GM21515 (cell line): ENCODE measurements around the gene CHRNA9.
"Not testable (repeated sequence)": the region's sequence is repeated elsewhere in the genome, so short reads cannot be mapped to it uniquely, and the experiment has no call there.

Experiments used
- ATAC-seq: cut with Tn5 transposase; IDR thresholded peaks from one replicate; pipeline ENCODE4 v1.9.1; 2021; ENCODE audit not compliant: unreplicated experiment

The CHRNA9 gene, protein sequence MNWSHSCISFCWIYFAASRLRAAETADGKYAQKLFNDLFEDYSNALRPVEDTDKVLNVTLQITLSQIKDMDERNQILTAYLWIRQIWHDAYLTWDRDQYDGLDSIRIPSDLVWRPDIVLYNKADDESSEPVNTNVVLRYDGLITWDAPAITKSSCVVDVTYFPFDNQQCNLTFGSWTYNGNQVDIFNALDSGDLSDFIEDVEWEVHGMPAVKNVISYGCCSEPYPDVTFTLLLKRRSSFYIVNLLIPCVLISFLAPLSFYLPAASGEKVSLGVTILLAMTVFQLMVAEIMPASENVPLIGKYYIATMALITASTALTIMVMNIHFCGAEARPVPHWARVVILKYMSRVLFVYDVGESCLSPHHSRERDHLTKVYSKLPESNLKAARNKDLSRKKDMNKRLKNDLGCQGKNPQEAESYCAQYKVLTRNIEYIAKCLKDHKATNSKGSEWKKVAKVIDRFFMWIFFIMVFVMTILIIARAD

DNA sequence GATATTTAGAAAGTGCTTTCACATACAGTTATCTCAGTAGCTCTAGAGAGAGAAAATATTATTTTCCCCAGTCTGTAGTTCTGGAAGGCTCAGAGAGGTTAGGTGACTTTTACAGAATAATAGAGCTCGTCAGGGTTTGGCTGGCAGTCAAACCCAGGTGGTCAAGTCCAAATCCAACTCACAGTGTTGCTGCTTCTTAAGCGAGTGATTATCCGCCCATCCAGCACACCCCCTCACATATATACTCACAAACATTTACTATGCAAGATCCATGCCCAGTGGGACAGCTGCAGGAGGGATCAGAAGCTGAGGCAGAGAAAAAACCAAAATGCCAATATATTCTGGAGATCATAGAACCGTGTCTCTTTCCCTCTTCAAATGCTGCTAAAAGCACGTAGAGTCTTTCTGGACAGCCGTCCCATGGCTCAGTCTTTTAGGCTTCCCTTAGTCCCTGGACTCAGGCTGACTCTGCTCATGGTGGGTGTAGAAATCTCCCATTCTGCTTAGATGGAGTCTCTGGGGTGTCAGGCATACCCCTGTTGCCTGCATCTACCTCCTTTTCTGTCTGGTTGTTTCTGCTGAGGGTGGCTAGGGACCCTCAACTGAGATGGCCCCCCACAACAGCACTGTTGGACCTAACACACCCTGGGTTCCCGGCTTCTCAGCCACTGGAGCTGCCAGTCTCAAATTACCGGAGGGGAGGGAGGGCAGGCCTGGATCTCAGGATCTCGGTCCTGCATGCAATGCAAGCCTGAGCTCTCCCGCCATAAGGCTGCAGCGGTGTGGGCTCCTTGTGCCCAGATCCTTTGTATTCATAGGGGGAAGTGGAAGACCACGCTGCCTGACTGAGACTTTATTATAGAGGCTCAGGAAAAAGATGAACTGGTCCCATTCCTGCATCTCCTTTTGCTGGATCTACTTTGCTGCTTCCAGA, at the start of gene CHRNA9:
CHRNA9 (plus strand) TSS at position 743 of the 934 bp plus-strand sequence; CDS start at position 878, 135 bp downstream.
- no peak for ATAC-seq

DNA sequence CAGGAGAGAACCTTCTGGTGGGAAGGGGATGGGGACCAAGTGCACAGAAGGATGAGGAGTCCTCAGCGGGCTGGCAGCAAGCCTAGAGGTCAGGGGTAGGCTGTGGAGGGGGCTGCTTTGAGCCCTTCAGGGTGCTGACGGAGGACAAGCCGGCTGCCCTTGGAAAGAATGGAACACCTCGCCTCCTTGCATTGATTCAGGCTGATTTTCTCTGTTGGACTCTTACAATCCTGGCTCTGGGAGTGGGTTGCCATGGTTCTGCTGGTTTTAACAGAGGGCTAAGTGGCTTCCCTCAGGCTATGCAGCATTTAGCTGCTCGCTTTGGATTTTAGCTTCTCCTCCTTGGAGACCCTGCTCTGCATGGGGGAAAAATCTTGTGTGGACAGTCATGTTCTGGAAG, 49.4 kb upstream of the CHRNA9 start:
- no peak for ATAC-seq

DNA sequence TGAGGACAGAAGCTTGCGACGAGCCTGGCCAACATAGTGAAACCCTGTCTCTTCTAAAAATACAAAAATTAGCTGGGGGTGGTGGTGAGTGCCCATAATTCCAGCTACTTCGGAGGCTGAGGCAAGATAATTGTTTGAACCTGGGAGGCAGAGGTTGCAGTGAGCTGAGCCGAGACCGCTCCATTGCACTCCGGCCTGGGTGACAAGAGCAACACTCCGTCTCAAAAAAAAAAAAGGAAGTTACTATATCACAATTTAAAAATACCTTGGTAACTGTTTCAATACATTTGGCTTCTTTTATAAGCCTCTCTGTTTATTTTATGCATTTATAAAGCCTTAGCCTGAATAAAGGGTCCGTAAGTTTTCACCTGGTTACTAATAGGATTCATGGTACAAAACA, 46.6 kb upstream of the CHRNA9 start:
- no peak for ATAC-seq

DNA sequence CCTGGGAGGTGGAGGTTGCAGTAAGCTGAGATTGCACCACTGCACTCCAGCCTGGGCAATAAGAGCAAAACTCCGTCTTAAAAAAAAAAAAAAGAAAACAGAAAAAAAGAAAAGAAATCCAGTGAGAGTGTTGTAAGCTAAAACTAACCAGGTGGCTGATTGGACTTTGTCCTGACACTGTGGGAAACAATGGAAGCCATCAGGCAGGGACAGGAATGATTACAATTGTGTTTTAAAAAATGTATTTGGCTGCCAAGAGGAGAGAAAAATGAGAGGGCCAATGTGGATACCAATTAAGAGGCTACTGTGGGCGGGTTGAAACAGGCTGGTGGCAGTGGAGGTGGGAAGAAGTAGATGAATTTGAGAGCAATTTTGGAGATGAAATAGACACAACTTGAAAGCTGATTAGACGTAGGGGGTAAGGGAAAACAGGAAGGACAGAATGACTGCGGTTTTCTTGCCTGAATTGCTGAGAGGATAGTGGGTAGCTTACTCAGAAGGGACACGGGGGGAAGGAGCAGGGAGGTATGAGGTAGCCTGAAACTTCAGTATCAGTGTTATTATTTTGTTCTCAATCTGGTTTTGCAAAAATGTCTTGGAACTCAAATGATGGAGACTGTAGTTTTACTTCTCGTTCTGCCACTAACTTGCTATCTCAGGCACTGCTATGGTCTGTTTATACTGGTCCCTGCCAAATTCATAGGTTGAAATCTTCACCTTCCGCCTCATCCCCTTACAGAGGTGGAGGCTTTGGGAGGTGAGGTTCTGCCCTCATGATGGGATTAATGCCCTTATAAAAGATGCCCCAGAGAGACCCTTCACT, 45.6 kb upstream of the CHRNA9 start:
- no peak for ATAC-seq

DNA sequence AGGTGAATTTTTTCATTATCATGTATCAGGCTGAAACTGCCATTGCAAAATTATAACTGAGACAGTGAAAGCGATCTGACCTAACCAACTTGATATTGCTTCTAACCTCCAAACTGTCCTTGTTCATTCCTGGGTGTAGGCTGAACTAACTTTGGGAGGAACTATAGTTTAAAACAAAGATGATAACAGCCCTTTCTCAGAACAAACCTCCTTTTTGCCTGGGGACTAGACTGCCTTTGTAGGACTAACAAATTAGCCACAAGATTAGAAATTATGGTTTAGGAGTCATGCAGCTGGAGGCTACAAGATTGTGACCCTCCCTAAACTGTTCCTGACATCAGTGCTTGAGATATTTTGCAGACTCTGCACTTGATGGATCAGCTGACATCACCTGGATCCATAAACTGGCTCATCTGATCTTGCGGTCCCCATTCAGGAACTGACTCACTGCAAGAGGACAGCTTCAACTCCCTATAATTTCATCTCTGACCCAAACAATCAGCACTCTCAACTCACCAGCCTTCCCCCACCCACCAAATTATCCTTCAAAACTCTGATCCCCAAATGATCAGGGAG, 44.4 kb upstream of the CHRNA9 start:
- ATAC-seq = not testable (repeated sequence)

DNA sequence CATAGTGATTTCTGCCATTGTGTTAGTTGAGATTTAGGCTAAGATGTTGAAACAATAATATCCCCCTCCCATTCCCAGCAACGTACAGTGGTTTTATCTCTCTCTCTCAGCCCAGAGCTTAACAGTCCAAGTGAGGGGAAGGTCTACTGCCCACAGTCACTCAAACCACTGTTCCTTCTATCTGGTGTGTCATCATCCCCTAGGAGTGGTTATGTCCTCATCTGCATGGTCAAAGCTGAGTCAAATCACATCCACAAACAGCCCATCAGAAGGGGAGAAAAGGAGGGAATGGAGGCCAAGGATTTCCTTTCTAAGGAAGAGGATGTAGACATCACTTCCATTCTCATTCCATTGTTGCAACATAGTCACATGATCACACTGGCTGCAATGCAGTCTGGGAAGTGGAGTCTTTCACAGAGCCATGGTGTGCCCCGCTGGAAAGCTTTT, 42.8 kb upstream of the CHRNA9 start:
- ATAC-seq = no peak

DNA sequence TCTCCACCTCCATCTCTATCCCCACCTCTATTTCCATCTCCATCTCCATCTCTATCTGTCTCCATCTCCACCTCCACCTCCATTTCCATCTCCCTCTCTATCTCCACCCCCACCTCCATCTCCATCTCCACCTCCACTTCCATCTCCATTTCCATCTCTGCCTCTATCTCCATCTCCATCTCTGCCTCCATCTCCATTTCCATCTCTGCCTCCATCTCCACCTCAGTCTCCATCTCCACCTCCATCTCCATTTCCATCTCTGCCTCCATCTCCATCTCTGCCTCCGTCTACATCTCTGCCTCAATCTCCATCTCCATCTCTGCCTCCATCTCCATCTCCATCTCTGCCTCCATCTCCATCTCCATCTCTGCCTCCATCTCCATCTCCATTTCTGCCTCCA, 40.8 kb upstream of the CHRNA9 start:
- ATAC-seq = no peak

DNA sequence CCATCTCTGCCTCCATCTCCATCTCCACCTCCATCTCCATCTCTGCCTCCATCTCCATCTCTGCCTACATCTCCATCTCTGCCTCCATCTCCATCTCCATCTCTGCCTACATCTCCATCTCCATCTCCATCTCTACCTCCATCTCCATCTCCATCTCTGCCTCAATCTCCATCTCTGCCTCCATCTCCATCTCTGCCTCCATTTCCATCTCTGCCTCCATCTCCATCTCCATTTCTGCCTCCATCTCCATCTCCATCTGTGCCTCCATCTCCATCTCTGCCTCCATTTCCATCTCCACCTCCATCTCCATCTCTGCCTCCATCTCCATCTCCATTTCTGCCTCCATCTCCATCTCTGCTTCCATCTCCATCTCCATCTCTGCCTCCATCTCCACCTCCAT, 40.1 kb upstream of the CHRNA9 start:
- not testable (repeated sequence) for ATAC-seq

DNA sequence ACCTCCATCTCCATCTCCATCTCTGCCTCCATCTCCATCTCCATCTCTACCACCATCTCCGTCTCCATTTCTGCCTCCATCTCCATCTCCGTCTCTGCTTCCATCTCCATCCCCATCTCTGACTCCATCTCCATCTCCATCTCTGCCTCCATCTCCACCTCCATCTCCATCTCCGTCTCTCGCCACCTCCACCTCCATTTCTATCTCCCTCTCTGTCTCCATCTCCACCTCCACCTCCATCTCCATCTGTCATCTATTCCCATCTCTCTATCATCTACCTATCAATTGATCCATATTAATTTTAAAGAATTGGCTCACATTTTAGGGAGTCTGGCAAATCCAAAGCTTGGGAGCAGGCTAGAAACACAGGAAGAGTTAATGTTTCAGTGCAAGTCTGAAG, 39.6 kb upstream of the CHRNA9 start:
- ATAC-seq = no peak

DNA sequence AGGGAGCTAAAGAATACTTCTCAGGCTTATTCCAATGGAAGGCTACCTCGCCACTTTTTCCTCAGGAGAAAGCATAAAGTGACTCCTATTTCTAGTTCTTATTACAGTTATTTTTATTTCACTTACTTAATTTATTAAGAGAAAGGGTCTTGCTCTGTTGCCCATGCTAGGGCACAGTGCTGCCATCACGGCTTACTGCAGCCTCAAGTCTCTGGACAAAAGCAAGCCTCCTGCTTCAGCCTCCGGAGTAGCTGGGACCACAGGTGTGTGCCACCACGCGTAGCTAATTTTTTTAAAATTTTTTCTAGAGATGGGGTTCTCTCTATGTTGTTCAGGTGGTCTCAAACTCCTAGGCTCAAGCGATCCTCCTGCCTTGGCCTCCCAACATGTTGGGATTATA, 36.0 kb upstream of the CHRNA9 start:
- ATAC-seq = no peak

DNA sequence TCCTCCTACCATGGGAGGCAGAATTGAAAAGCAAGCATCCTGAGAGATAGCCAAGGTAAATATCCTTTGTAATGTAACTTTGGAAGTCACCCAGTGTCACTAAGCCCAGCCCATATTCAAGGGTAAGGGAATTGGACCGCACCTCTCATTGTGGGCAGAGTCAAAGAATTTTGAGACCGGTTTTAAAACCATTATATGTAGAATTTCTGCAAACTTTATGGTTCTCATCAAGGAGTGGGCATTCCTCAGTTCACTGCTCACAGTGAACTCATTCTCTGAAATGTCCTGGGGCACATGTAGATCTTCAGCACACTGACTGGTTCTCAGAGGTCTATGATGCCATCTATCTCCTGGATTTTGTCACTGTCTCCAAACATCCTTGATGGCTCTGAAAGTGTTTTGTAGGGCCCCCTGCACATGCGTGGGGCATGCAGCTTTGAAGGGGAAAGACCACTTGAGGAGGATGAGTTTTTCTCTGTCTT, 35.3 kb upstream of the CHRNA9 start:
- ATAC-seq = no peak

DNA sequence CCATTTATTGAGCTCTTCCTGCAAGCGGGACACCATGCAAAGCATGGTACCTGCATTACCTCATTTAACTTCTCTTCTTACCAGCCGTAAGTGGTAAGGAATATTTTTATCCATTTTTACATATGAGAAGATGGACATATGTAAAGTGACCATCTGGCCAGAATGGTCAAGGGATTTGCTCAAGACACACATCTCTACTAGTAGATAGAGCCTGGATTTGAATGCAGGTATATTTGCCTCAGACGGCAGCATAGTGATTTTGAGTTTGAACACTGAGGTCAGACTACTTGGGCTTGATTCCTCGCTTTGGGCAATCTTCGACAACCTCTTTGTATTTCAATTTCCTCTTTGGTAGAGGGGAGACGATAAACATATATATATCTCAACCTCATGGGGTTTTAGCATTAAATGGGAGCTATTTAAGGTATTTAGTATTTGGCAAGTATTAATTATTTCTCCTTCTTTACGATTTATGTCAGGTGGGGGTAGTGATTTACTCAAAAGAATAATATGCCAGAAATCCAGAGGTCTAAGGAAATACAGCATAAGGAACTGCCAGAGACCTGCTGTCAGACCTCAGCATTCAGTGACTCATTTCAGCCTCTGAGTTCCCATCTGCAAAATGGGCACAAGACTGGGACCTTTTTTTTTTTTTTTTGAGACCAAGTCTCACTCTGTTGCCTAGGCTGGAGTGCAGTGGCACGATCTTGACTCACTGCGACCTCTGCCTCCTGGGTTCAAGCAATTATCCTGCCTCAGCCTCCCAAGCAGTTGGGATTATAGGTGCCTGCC, 34.6 kb upstream of the CHRNA9 start:
- ATAC-seq = no peak

DNA sequence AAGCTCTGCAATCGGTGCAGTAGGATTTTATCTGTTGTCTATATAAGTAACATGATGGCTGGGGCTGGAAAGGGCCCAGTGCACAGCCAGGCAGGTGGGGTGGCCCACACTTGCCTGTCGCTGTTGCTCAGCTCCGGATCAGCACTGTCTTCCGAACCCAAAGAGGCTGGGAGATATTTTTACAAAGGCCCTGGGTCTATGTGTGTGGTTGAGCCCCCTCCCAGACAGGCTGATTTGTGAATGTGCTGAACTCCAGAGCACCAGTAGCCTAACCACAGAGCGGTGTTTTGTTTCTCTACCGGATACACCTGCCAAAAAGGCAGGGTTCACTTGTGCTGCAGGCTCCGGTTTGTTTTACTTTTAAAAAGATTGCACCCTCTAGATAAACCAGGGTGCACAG, 33.5 kb upstream of the CHRNA9 start:
- peak; percentile 84 for ATAC-seq

DNA sequence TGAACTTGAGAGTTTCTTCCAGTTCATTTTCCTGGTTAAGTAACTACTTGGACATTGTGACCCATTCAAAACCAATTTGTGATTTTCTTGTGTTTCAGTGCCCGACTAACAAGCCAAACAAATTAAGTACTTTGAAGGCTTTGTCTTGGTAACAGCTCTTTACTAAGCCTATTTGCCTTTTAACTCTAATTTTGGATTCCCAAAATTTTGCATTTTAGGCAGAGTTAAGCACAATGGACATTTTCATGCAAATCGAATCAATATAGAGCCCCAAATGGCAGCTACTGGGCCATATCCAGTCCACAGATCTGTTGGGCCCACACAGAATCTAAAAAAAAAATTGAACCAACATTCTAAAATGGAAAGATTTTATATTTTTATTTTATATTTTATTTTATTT, 31.4 kb upstream of the CHRNA9 start:
- ATAC-seq = no peak

DNA sequence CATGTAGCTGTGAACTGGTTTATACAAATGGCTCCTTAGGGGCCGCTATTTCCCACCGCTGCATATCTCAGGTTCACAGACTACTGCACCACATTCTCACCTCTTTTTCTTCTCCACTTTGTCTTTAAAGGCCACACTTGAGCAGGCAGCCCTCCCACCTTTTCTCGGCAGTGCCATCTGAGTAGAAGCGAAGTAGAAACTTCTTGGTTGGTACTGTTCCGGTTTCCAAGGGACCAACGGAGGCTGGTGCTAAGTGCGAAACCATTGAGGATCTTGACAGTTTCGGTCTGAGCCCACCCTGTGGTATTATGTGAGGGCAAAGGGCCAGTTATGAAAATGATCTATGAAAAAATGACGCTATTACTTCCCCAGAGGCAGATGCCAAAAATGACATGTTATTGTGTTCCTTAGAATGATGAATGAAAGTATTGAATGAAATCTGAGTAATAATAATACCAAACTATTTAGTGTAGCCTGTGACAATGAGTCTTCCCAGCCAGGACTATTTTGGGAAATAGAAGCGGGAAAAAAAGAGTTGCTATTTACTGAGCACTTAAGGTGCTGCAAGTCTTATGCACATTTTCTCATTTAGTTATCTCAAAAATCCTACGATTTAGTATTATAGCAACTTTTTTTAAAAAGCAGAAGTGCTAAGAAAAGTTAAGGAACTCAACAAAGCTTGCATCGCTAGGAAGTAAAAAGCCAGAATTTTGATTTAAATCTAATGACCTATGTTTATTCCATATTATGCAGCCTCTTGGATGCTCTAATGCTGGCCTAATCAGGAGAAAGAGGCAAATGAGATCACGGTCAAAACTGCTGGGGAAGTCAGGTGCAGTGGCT, 29.6 kb upstream of the CHRNA9 start:
- ATAC-seq = no peak

DNA sequence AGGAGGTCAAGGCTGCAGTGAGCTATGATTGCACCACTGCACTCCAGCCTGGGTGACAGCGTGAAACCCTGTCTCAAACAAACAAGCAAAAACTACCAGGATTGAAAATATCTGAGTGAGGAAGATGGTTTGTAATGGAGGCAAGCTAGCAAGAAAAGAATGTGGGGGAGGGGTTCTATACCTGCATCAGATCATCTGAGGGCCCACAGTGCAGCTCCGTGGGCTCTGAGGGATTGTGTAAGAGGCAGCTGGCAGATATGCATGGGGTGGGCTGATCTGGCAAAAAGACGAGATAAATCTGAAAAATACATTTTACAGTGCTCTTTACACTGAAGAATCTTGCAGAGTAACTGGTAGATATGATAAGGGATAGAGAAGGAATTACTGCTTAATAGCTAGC, 28.9 kb upstream of the CHRNA9 start:
- ATAC-seq = no peak

DNA sequence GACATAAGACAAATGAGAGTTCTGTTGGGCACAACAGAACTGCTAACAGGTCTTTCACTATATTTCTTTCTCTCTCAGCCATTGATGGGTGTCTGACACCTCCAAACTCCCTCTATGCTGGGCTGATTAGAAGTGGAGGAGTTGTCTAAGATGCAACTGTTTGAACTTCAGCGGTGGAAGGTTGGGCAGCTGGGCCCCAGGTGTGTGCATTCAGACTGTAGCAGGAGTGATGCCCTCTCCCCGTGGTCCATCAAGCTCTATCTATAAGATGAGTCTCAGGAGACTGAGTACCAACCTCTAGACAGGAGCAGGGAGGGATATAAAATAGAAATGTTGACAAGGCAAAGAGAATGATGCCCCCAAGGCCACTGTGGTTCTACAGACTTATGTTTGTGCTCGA, 28.2 kb upstream of the CHRNA9 start:
- ATAC-seq = no peak

DNA sequence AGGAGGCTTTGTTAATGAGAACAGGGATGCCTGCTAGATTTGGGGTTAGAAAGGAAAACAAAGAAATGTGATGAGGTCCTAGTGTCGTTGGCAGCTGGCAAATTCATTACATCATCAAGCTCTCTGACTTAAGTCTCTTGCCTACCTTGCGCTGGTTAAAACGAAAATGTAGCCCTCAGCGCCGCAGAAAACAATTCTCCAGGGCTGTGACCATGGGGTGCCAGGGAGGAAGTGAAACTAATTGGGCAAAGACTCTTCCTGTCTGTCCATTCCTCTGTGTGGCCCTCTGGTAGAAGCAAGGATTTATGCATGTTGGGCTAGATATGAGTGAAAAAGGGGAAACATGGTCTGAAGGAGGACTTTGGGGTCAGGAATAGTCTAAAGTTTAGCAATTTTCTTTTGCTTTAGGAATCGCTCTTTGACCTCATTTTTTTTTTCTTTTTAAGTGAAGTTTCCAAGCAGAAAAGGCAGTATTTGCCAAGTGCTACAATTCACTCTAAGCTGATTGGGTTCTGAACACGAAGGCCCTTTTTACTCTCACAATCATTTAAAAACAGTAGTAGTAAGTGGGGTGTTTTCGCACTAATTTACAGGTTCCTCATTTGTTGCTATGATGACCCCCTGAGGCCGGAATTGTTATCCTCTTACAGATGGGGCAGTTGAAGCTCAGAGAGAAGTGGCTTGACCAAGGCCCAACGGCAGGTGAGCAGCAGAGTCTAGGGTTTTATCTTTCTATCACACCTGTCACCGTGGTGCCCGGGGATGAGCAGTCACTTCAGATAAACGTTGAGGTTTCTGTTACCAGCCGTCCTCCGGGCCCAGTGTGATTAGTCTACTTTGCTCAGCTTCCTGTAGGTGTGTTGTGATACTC, 27.3 kb upstream of the CHRNA9 start:
- ATAC-seq = peak; percentile 32
